ENCODE data around the gene PCDH9.

- TF ChIP-seq POLR2AphosphoS5 (IDR thresholded peaks at IDR 0.05) (no peak), CTCF (IDR thresholded peaks at IDR 0.05) (no peak), EP300 (IDR thresholded peaks at IDR 0.05) (no peak), POLR2A (IDR thresholded peaks at IDR 0.05) (no peak)
Observed at GRCh38 chr13:66574606-66575005, 655.5 kb downstream of the PCDH9 start.

Data from upper lobe of left lung (tissue), 4 donors.